Bladder microvascular endothelial cell (primary cell): ENCODE results near the gene UGT1A3. TPM values are rescaled to one million over a fixed set of nuclear protein-coding genes. Genes with fewer than 3 reads are reported as not detected.

Source experiments
- total RNA-seq: library from RNA; depleted of rRNA; stranded (reverse); fragments of >200 nt; gene quantifications from 2 replicates; pipeline ENCODE4 v1.2.3, GENCODE V29; 2014

Gene UGT1A3
- not detected in 2 replicates for total RNA-seq

GRCh38 chr2:233728723-233729301, at the start of gene UGT1A3:
Gene UGT1A3, plus strand, starts transcription at chr2:233729042. Its CDS starts 85 bp downstream, at chr2:233729127.

GRCh38 chr2:233681521-233682099, 47.2 kb upstream of the UGT1A3 start, which contains the start of gene UGT1A7:
Gene UGT1A7, plus strand, starts transcription at chr2:233681901. Its CDS starts 37 bp downstream, at chr2:233681938.

GRCh38 chr2:233692648-233693047, 36.2 kb upstream of the UGT1A3 start, which contains the start of gene UGT1A6:
Gene UGT1A6, plus strand, starts transcription at chr2:233692890. Its CDS starts 115 bp downstream, at chr2:233693005.

GRCh38 chr2:233712611-233713261, 16.1 kb upstream of the UGT1A3 start, which contains the start of gene UGT1A5:
Gene UGT1A5, plus strand, starts transcription at chr2:233712907. Its CDS starts 85 bp downstream, at chr2:233712992.

DNA sequence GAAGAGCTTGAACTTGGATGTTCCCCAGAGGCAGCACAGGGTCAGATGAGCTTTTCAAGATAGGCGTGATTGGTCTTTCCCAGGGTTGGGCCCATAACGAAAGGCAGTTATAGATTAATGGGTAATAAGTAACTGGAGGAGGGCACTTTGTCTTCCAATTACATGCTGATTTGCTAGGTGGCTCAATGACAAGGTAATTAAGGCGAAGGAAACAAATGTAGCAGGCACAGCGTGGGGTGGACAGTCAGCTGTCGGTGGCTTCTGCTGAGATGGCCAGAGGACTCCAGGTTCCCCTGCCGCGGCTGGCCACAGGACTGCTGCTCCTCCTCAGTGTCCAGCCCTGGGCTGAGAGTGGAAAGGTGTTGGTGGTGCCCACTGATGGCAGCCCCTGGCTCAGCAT, 10.3 kb upstream of the UGT1A3 start, which contains the start of gene UGT1A4:
Gene UGT1A4, plus strand, starts transcription at position 185 of the 400 bp plus-strand sequence. Its CDS starts 85 bp downstream, at position 270.

GRCh38 chr2:233760043-233760442, 31.2 kb downstream of the UGT1A3 start, which contains the start of gene UGT1A1:
Gene UGT1A1, plus strand, starts transcription at chr2:233760270. Its CDS starts 18 bp downstream, at chr2:233760288.

GRCh38 chr2:233778030-233778429, 49.2 kb downstream of the UGT1A3 start, which contains the start of gene MROH2A:
Gene MROH2A, plus strand, starts transcription at chr2:233778330. Its CDS starts 1,029 bp downstream, at chr2:233779359.

Other genes with a start within 250 kb of the UGT1A3 start
- 14.2 and 35.7 TPM in 2 replicates for gene USP40, start 162.3 kb upstream of the UGT1A3 start, total RNA-seq
- not detected in 2 replicates for gene UGT1A8, start 111.4 kb upstream of the UGT1A3 start, total RNA-seq
- 0.06 TPM in 1 of 2 replicates, not detected in the other for gene UGT1A10, start 92.6 kb upstream of the UGT1A3 start, total RNA-seq
- gene UGT1A9, start 57.1 kb upstream of the UGT1A3 start, total RNA-seq, result not detected in 2 replicates
- not detected in 2 replicates for gene UGT1A7, start 47.1 kb upstream of the UGT1A3 start, total RNA-seq
- gene UGT1A6, start 36.2 kb upstream of the UGT1A3 start, total RNA-seq, result not detected in 2 replicates
- not detected in 2 replicates for gene UGT1A5, start 16.1 kb upstream of the UGT1A3 start, total RNA-seq
- not detected in 2 replicates for gene UGT1A4, start 10.3 kb upstream of the UGT1A3 start, total RNA-seq
- gene UGT1A1, start 31.2 kb downstream of the UGT1A3 start, total RNA-seq, result not detected in 2 replicates
- not detected in 2 replicates for gene MROH2A, start 49.3 kb downstream of the UGT1A3 start, total RNA-seq
- 11.0 and 17.2 TPM in 2 replicates for gene HJURP, start 125.5 kb downstream of the UGT1A3 start, total RNA-seq
- not detected in 2 replicates for gene TRPM8, start 188.3 kb downstream of the UGT1A3 start, total RNA-seq